Astrocyte (in vitro differentiated cells and primary cell): ENCODE data around the gene GJA1. TPM values are rescaled to one million over a fixed set of nuclear protein-coding genes. Genes with fewer than 3 reads are reported as not detected.
A peak's percentile ranks its signal among the peaks of the same experiment; 100 is the strongest.

Experiments used
- DNase-seq: peaks from one replicate; pipeline ENCODE4 v3.0.0-alpha.2; 2010; ENCODE audit warnings: low read depth
- FAIRE-seq: peaks from 2 replicates; lab custom pipeline; 2011; peaks lifted over from hg19 to GRCh38; lab: Jason Lieb, UNC
- H2AFZ ChIP-seq: 2 replicates; pipeline ENCODE4 v1.6.0; 2012; ENCODE audit warnings: low read depth, low read length, inconsistent platforms
- H3K27ac ChIP-seq: 2 replicates; pipeline ENCODE4 v1.5.1; 2011; ENCODE audit warnings: low read depth, low read length, inconsistent platforms
- H3K27me3 ChIP-seq: 2 replicates; pipeline ENCODE4 v1.6.0; 2011; ENCODE audit warnings: low read length, inconsistent platforms; ENCODE audit not compliant: insufficient read depth
- H3K36me3 ChIP-seq: 2 replicates; pipeline ENCODE4 v1.5.1; 2011; ENCODE audit warnings: low read length, inconsistent platforms; ENCODE audit not compliant: insufficient read depth
- H3K4me1 ChIP-seq: 2 replicates; pipeline ENCODE4 v1.5.1; 2011; ENCODE audit warnings: low read length, inconsistent platforms; ENCODE audit not compliant: insufficient read depth
- H3K4me2 ChIP-seq: 2 replicates; pipeline ENCODE4 v1.6.0; 2012; ENCODE audit warnings: low read length, inconsistent platforms
- H3K4me3 ChIP-seq: 2 replicates; pipeline ENCODE4 v1.5.1; 2011; ENCODE audit warnings: low read depth, mild to moderate bottlenecking, low read length, inconsistent platforms; ENCODE audit not compliant: insufficient read depth
- H3K79me2 ChIP-seq: 2 replicates; pipeline ENCODE4 v1.6.0; 2012; ENCODE audit warnings: mild to moderate bottlenecking, low read length, inconsistent platforms; ENCODE audit not compliant: insufficient read depth
- H3K9ac ChIP-seq: 2 replicates; pipeline ENCODE4 v1.6.0; 2012; ENCODE audit warnings: mild to moderate bottlenecking, low read length, inconsistent platforms
- H3K9me3 ChIP-seq: 2 replicates; pipeline ENCODE4 v1.5.1; 2012; ENCODE audit warnings: low read depth, mild to moderate bottlenecking, low read length, inconsistent platforms; ENCODE audit not compliant: insufficient read depth
- H4K20me1 ChIP-seq: 2 replicates; pipeline ENCODE4 v1.6.0; 2012; ENCODE audit warnings: low read length, inconsistent platforms; ENCODE audit not compliant: insufficient read depth
- H3K27ac Mint-ChIP-seq: one replicate; pipeline ENCODE4 v1.8.0; 2021; ENCODE audit warnings: mild to moderate bottlenecking, mixed read lengths; ENCODE audit not compliant: unreplicated experiment
- H3K27me3 Mint-ChIP-seq: one replicate; pipeline ENCODE4 v1.8.0; 2021; ENCODE audit warnings: low read depth, mixed read lengths; ENCODE audit not compliant: unreplicated experiment
- H3K36me3 Mint-ChIP-seq: one replicate; pipeline ENCODE4 v1.8.0; 2021; ENCODE audit warnings: low read depth, mixed read lengths; ENCODE audit not compliant: unreplicated experiment
- H3K4me1 Mint-ChIP-seq: one replicate; pipeline ENCODE4 v1.8.0; 2021; ENCODE audit warnings: low read depth, mixed read lengths; ENCODE audit not compliant: unreplicated experiment
- H3K4me3 Mint-ChIP-seq: one replicate; pipeline ENCODE4 v1.8.0; 2021; ENCODE audit warnings: mild to moderate bottlenecking, moderate library complexity, mixed read lengths; ENCODE audit not compliant: unreplicated experiment
- H3K9me3 Mint-ChIP-seq: one replicate; pipeline ENCODE4 v1.8.0; 2021; ENCODE audit warnings: mild to moderate bottlenecking, mixed read lengths; ENCODE audit not compliant: unreplicated experiment
- EZH2 ChIP-seq: IDR thresholded peaks from 2 replicates; pipeline ENCODE4 v1.6.1; 2012; ENCODE audit warnings: mild to moderate bottlenecking, low read length, inconsistent platforms; ENCODE audit not compliant: insufficient read depth
- total RNA-seq: library from RNA; stranded (reverse); gene quantifications from 2 replicates; pipeline ENCODE4 v1.2.1, GENCODE V29; 2021
- TF ChIP-seq, protein P1 (sequence below): IDR thresholded peaks from 2 replicates; pipeline ENCODE4 v1.5.1; 2011; ENCODE audit warnings: low read depth, mild to moderate bottlenecking, inconsistent platforms, low read length, moderate library complexity; ENCODE audit not compliant: insufficient read depth

Gene GJA1
- total RNA-seq, 1 donor from 2014 or later, result 433 TPM

DNA sequence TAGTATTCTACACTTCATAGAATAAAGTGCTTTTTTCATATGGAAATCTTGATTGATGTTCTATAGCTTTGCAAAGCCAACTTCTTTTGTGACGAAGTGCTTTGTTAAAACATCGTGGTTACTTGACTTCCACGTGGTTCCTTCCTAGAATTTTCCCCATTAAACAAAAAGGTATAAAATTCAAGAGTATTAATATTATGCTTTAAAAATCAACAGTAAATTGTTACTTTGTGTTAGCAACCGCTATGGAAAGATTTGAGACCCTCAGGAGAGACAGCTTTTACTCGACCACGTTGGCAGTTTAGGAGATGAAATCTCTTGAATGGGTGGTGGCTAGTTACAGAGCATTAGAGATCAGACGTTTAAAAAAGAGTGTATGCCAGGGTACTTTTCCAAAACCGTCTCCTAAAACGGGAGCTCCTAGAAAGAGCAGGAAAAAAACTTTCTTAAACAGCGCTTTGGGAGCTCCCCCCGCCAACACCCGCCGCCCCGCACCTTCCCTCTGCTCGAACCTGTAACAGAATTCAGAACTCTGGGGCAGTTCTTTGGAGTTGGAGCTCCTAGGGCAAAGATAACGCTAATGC, 920 bp downstream of the GJA1 start:
- H3K9me3 Mint-ChIP-seq, result no peaks in the 10 kb centered on the region
- Histone ChIP-seq H2AFZ (no peak overlapping the region), H3K79me2 (peaks cover 65% of the 10 kb centered on the region), H3K4me3 (peak overlapping the region; percentile 99), H3K9ac (peak overlapping the region; percentile 99), H3K4me1 (peaks cover 3% of the 10 kb centered on the region), H3K4me2 (peak overlapping the region; percentile 86), H3K27me3 (no peaks in the 10 kb centered on the region), H3K27ac (peak overlapping the region; percentile 97), H4K20me1 (peaks cover 22% of the 10 kb centered on the region), H3K36me3 (no peaks in the 10 kb centered on the region), H3K9me3 (no peaks in the 10 kb centered on the region)
- no peaks in the 10 kb centered on the region for H3K36me3 Mint-ChIP-seq
- H3K4me3 Mint-ChIP-seq, result peak overlapping the region; percentile 100
- FAIRE-seq (no peak), DNase-seq (no peak)
- peak overlapping the region; percentile 97 for H3K27ac Mint-ChIP-seq
- H3K27me3 Mint-ChIP-seq, result no peaks in the 10 kb centered on the region
- peaks cover 19% of the 10 kb centered on the region for H3K4me1 Mint-ChIP-seq
- no peak for TF ChIP-seq EZH2
- TF ChIP-seq, protein P1, sequence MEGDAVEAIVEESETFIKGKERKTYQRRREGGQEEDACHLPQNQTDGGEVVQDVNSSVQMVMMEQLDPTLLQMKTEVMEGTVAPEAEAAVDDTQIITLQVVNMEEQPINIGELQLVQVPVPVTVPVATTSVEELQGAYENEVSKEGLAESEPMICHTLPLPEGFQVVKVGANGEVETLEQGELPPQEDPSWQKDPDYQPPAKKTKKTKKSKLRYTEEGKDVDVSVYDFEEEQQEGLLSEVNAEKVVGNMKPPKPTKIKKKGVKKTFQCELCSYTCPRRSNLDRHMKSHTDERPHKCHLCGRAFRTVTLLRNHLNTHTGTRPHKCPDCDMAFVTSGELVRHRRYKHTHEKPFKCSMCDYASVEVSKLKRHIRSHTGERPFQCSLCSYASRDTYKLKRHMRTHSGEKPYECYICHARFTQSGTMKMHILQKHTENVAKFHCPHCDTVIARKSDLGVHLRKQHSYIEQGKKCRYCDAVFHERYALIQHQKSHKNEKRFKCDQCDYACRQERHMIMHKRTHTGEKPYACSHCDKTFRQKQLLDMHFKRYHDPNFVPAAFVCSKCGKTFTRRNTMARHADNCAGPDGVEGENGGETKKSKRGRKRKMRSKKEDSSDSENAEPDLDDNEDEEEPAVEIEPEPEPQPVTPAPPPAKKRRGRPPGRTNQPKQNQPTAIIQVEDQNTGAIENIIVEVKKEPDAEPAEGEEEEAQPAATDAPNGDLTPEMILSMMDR, result no peak

DNA sequence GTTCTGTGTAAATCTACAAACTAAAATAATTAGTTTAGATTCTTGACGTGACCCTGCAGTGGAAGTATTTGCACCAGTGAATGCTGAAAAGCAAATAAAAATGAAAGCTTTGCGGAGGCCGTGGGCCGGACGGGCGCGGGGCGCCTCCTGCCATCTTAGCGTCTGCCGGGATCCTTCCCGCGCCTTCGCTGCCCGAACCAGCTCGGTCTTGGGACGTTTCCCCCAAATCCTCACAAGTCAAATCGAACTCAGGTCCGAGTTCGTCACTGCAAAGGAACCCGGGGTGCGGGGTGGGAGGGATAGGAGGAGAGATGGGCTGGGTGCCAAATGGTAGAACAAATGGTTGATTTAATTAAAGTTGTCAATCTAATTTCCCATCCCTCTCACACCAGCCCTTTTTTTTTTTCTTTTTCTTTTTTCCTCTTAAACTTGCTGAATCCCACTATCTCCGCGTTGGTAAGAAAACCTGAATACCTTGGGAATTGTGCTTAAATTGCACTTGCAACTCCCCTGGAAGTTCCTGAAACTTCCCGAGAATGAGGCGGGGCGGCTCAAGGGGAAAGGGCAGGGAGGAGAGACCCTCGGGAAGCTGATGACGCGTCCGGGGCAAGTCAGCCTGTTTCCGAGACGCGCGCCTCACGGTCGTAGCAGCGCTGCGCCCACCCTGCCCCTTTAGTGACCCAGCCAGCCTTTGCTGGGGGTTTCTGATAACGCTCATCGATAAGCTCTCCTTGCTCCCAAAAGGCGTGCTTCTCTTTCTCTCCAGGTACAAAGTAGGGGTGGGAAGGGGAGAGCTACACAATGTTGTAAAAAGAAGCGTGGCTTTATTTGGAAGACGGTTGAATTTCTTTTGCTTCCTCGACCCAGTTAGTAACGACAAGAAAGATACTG, 1.8 kb downstream of the GJA1 start:
- no peak overlapping the region for H2AFZ ChIP-seq
- peaks cover 29% of the 10 kb centered on the region for H4K20me1 ChIP-seq
- Mint-ChIP-seq H3K9me3 (no peaks in the 10 kb centered on the region), H3K4me1 (peaks cover 25% of the 10 kb centered on the region), H3K27ac (peak overlapping the region; percentile 97), H3K4me3 (peak overlapping the region; percentile 100), H3K36me3 (no peaks in the 10 kb centered on the region), H3K27me3 (no peaks in the 10 kb centered on the region)
- no peaks in the 10 kb centered on the region for H3K9me3 ChIP-seq
- peak overlapping the region; percentile 99 for H3K4me3 ChIP-seq
- peaks cover 11% of the 10 kb centered on the region for H3K4me1 ChIP-seq
- H3K4me2 ChIP-seq, result peak overlapping the region; percentile 86
- peaks cover 74% of the 10 kb centered on the region for H3K79me2 ChIP-seq
- no peaks in the 10 kb centered on the region for H3K36me3 ChIP-seq
- H3K27me3 ChIP-seq, result no peaks in the 10 kb centered on the region
- H3K27ac ChIP-seq, result peak overlapping the region; percentile 97
- H3K9ac ChIP-seq, result peak overlapping the region; percentile 99
- peak; percentile 49 for DNase-seq
- no peak for TF ChIP-seq EZH2
- TF ChIP-seq, protein P1, result no peak
- FAIRE-seq, result peak; percentile 47
